CD14-positive monocyte (primary cell): ENCODE results near the gene TRAF1. TPM values are rescaled to one million over a fixed set of nuclear protein-coding genes. Genes with fewer than 3 reads are reported as not detected.

Source experiments
- DNase-seq, 3 donors: peaks; one replicate each; pipeline ENCODE4 v3.0.0-alpha.2; 2011 to 2022
- H2AFZ ChIP-seq: 2 replicates; pipeline ENCODE4 v1.6.0; 2012; ENCODE audit warnings: mild to moderate bottlenecking, low read depth, low read length, inconsistent platforms; ENCODE audit not compliant: insufficient read depth, poor library complexity, severe bottlenecking
- H3K27ac ChIP-seq, 2 donors: 1 replicate in 1 of 2; 2 replicates in 1 of 2; pipeline ENCODE4 v1.5.1; 2012 to 2013; ENCODE audit warnings: low read length in 2 of 2, control low read depth in 1 of 2, inconsistent platforms in 1 of 2, low read depth in 1 of 2, mild to moderate bottlenecking in 1 of 2
- H3K27me3 ChIP-seq, 2 donors: one replicate each; pipeline versions ENCODE4 v1.6.0 to v1.6.1; 2011 to 2013; ENCODE audit warnings: low read length in 2 of 2; ENCODE audit not compliant: control insufficient read depth in 2 of 2, insufficient read depth in 2 of 2
- H3K36me3 ChIP-seq, 2 donors: replicated peaks in 1 of 2; 1 replicate in 1 of 2; 2 replicates in 1 of 2; pipeline versions ENCODE4 v1.5.1 to v1.6.1; 2012 to 2013; ENCODE audit warnings: low read length in 2 of 2, control low read depth in 1 of 2, inconsistent platforms in 1 of 2, mild to moderate bottlenecking in 1 of 2; ENCODE audit not compliant: insufficient read depth in 2 of 2, control insufficient read depth in 1 of 2
- H3K4me1 ChIP-seq, 2 donors: 1 replicate in 1 of 2; 2 replicates in 1 of 2; pipeline versions ENCODE4 v1.5.1 to v1.6.1; 2012 to 2013; ENCODE audit warnings: low read length in 2 of 2, control low read depth in 1 of 2, inconsistent platforms in 1 of 2, mild to moderate bottlenecking in 1 of 2, moderate library complexity in 1 of 2; ENCODE audit not compliant: insufficient read depth in 2 of 2, control insufficient read depth in 1 of 2
- H3K4me2 ChIP-seq: replicated peaks from 2 replicates; pipeline ENCODE3; 2012; ENCODE audit warnings: low read length, moderate library complexity, mild to moderate bottlenecking; ENCODE audit not compliant: poor library complexity, severe bottlenecking; ENCODE audit errors: extremely low read depth
- H3K4me3 ChIP-seq, 3 experiments: fragments of 200-600 bp in 1 of 3; sonication (generic) in 1 of 3; replicated peaks in 1 of 3; 1 replicate in 2 of 3; 2 replicates in 1 of 3; pipeline ENCODE4 v1.5.1; 2011 to 2013; ENCODE audit warnings: low read length in 3 of 3, mild to moderate bottlenecking in 3 of 3, control low read depth in 2 of 3, low read depth in 2 of 3, inconsistent platforms in 1 of 3, moderate library complexity in 1 of 3
- H3K79me2 ChIP-seq: 2 replicates; pipeline ENCODE4 v1.6.0; 2012; ENCODE audit warnings: mild to moderate bottlenecking, control low read depth, inconsistent platforms, low read length, moderate library complexity; ENCODE audit not compliant: insufficient read depth
- H3K9ac ChIP-seq: 2 replicates; pipeline ENCODE4 v1.6.0; 2017; ENCODE audit warnings: low read length, mild to moderate bottlenecking; ENCODE audit not compliant: insufficient read depth, poor library complexity, severe bottlenecking
- H3K9me3 ChIP-seq, 2 donors: replicated peaks in 1 of 2; 1 replicate in 1 of 2; 2 replicates in 1 of 2; pipeline versions ENCODE4 v1.5.1 to v1.6.1; 2012 to 2013; ENCODE audit warnings: low read length in 2 of 2, control low read depth in 1 of 2; ENCODE audit not compliant: control insufficient read depth in 1 of 2, insufficient read depth in 1 of 2
- H4K20me1 ChIP-seq: 2 replicates; pipeline ENCODE4 v1.6.0; 2012; ENCODE audit warnings: mild to moderate bottlenecking, low read length, control low read depth, moderate library complexity; ENCODE audit not compliant: insufficient read depth
- H3K27ac Mint-ChIP-seq, 7 donors: one replicate each; pipeline ENCODE4 v1.8.0; 2020; ENCODE audit warnings: mild to moderate bottlenecking in 7 of 7, mixed read lengths in 7 of 7, moderate library complexity in 6 of 7, inconsistent platforms in 2 of 7
- H3K27me3 Mint-ChIP-seq, 3 donors: one replicate each; pipeline ENCODE4 v1.8.0; 2021 to 2022; ENCODE audit warnings: low read depth in 3 of 3, mild to moderate bottlenecking in 3 of 3, mixed read lengths in 3 of 3, moderate library complexity in 3 of 3, inconsistent platforms in 1 of 3
- H3K36me3 Mint-ChIP-seq, 2 donors: one replicate each; pipeline ENCODE4 v1.8.0; 2020; ENCODE audit warnings: mixed read lengths in 2 of 2, inconsistent platforms in 1 of 2, mild to moderate bottlenecking in 1 of 2
- H3K4me1 Mint-ChIP-seq: one replicate; pipeline ENCODE4 v1.8.0; 2020; ENCODE audit warnings: mild to moderate bottlenecking, mixed read lengths
- H3K4me3 Mint-ChIP-seq, 2 donors: one replicate each; pipeline ENCODE4 v1.8.0; 2020; ENCODE audit warnings: mild to moderate bottlenecking in 2 of 2, mixed read lengths in 2 of 2, moderate library complexity in 1 of 2
- H3K9me3 Mint-ChIP-seq, 7 donors: one replicate each; pipeline ENCODE4 v1.8.0; 2020 to 2022; ENCODE audit warnings: mixed read lengths in 7 of 7, mild to moderate bottlenecking in 6 of 7, moderate library complexity in 6 of 7, inconsistent platforms in 2 of 7
- WGBS: methylation state at CpG from one replicate; pipeline ENCODE4 v1.1.5; 2013; ENCODE audit warnings: missing lambda C conversion rate; ENCODE audit not compliant: insufficient coverage; 5-methylcytosine and 5-hydroxymethylcytosine counted together
- intact Hi-C, 2 donors: fragments of 100-400 bp; cut with micrococcal nuclease; formaldehyde crosslinking; loops; one replicate each; pipeline versions ENCODE4 v1.15.0 to v1.15.1; 2023
- polyA plus RNA-seq, 3 donors: library from polyadenylated mRNA; depleted of rRNA in 1 of 3; unstranded in 2 of 3; stranded (reverse) in 1 of 3; fragments of 300-500 nt in 2 of 3; fragments of >200 nt in 1 of 3; fragmentation: Illumina TruSeq in 2 of 3; gene quantifications; 1 replicate in 2 of 3; 2 replicates in 1 of 3; pipeline ENCODE4 v1.2.3, GENCODE V29; 2012 to 2021
- TF ChIP-seq, protein P1 (sequence below): fragments of 200-600 bp; IDR thresholded peaks from one replicate; pipeline ENCODE4 v1.8.0; 2022; ENCODE audit warnings: antibody characterized with exemption, mild to moderate bottlenecking

The TRAF1 gene
- polyA plus RNA-seq, 3 donors, result 0.15 to 22.8 (median 0.74) TPM

DNA sequence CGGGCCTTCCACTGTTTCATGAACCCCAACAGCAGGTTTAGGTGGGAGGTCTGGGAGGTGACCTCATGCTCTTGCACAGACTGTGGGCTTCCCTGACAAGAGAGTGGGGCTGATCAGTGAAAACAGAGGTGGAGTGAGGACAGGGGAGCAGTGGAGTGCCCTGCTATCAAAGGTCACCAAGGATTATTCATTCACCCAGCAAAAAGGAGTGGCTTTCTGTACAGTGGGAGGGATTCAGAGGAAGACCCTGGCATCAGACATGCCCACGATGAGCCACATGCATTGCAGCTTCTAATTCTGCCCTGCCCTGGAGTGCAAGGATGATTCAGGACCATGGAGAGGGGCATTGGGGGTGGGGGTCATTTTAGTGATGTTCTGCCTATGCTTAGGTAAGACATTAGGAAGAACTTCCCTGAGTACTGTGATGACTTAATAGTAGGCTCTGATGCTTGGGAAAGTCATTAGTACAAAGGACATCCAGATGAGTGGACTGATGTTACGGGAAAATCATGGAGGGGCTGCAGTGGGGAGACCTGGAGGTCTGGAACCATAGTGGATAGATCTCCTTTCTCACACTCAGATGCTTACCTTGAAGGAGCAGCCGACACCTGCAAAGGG, 12.8 kb downstream of the TRAF1 start:
- no peak overlapping the region for H3K27ac ChIP-seq
- Mint-ChIP-seq H3K27me3 (peaks cover 0 to 1% (median 0%) of the 10 kb centered on the region in 3 donors), H3K27ac (peak overlapping the region in 2 of 7 donors; percentile 20 to 33), H3K9me3 (peaks cover 0 to 6% (median 2%) of the 10 kb centered on the region in 7 donors), H3K36me3 (peaks cover 17 to 37% of the 10 kb centered on the region in 2 donors), H3K4me3 (no peak overlapping the region), H3K4me1 (peaks cover 7% of the 10 kb centered on the region)
- TF ChIP-seq, protein P1, sequence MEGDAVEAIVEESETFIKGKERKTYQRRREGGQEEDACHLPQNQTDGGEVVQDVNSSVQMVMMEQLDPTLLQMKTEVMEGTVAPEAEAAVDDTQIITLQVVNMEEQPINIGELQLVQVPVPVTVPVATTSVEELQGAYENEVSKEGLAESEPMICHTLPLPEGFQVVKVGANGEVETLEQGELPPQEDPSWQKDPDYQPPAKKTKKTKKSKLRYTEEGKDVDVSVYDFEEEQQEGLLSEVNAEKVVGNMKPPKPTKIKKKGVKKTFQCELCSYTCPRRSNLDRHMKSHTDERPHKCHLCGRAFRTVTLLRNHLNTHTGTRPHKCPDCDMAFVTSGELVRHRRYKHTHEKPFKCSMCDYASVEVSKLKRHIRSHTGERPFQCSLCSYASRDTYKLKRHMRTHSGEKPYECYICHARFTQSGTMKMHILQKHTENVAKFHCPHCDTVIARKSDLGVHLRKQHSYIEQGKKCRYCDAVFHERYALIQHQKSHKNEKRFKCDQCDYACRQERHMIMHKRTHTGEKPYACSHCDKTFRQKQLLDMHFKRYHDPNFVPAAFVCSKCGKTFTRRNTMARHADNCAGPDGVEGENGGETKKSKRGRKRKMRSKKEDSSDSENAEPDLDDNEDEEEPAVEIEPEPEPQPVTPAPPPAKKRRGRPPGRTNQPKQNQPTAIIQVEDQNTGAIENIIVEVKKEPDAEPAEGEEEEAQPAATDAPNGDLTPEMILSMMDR, result no peak
- 100% methylated on average over 3 of the region's 4 CpGs for WGBS
- H3K9me3 ChIP-seq, result no peaks in the 10 kb centered on the region
- no peak overlapping the region for H3K9ac ChIP-seq
- H3K4me1 ChIP-seq, result peaks cover 5 to 9% of the 10 kb centered on the region in 2 donors
- intact Hi-C loops, result no loop called here
- H3K36me3 ChIP-seq, result no peaks in the 10 kb centered on the region
- no peaks in the 10 kb centered on the region for H3K79me2 ChIP-seq
- no peaks in the 10 kb centered on the region for H3K27me3 ChIP-seq
- no peak overlapping the region for H3K4me3 ChIP-seq
- H3K4me2 ChIP-seq, result no peak overlapping the region
- DNase-seq, result no peak
- H4K20me1 ChIP-seq, result no peaks in the 10 kb centered on the region
- H2AFZ ChIP-seq, result no peak overlapping the region

DNA sequence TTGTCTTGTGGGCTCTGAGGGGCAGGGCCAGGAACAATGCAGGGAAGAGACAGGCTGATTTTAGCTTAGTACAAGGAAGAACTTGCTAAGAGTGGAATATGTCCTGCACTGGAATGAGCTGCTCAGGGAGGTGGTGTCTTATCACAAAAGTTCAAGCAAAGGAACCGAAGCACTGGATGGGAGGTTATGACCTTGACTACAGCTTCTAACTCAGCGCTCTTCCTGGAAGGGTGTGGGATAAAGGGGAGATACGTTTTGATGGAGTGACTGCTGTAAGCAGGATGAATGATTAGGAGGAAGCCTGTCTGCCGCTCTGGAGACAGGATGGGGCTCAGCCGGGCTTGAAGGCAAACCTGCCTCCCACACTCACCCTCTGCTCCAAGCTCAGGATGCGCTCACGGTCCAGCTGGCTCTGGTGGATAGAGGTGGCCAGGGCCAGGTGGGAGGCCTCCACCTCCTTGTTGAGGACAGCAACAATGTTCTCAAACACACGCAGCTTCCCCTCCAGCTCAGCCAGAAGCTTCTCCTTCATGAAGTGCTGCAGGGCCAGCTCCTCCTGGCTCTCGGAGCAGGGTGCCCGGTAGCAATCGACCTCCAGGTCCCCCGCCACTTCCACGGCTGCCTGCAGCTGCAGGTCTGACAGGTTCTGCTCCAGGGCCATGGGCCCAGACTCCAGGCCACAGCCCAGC, 13.5 kb downstream of the TRAF1 start:
- Histone ChIP-seq H3K79me2 (no peaks in the 10 kb centered on the region), H3K27ac (no peak overlapping the region), H3K9ac (no peak overlapping the region), H3K4me2 (no peak overlapping the region), H2AFZ (no peak overlapping the region), H4K20me1 (no peaks in the 10 kb centered on the region), H3K4me1 (peaks cover 5 to 9% of the 10 kb centered on the region in 2 donors), H3K36me3 (no peaks in the 10 kb centered on the region), H3K9me3 (no peaks in the 10 kb centered on the region), H3K4me3 (no peak overlapping the region), H3K27me3 (no peaks in the 10 kb centered on the region)
- Mint-ChIP-seq H3K4me1 (peaks cover 7% of the 10 kb centered on the region), H3K36me3 (peaks cover 18 to 37% of the 10 kb centered on the region in 2 donors), H3K27me3 (peaks cover 0 to 1% (median 0%) of the 10 kb centered on the region in 3 donors), H3K27ac (no peak overlapping the region), H3K9me3 (peaks cover 0 to 6% (median 2%) of the 10 kb centered on the region in 7 donors), H3K4me3 (no peak overlapping the region)
- TF ChIP-seq, protein P1, result no peak
- DNase-seq, result no peak
- intact Hi-C loops, result no loop called here
- WGBS, result 97% methylated on average over 8 of the region's 13 CpGs
